ENCODE data around the gene PPP2R5C. TPM values are rescaled to one million over a fixed set of nuclear protein-coding genes. Genes with fewer than 3 reads are reported as not detected.

PPP2R5C gene
- total RNA-seq, 2 experiments from 2014 or later: 238 to 242 TPM

DNA sequence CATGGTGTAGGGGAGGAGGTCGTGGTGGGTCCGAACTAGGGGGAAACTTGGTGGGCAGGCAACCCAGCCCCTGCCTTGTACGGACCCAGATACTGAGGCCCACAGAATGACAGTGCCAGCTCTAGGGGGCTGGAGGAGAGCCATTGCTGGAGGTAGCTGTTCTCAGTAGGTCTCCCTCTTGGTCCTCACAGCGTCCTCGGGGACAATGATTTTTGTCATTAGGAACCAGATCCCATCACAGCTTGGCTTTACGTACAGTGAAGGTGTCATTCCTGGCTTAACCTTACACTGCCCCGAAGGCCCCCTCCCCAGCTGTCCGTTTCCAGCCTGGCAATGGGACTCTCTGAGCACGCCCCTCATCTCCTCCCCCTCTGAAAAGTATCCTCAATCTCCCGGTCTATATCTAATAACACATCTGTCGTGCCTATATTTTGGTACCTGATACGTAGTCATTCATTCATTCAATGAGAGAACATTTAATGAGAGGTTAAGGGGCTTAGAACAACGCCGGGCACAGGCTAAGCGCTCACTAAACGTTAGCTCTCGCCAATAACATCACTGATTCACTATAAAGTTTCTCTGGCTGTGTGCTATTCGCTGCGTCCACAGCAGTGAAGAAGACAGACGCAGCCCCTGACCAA lies 202.3 kb downstream of the PPP2R5C start:
- no peaks in the 10 kb centered on the region for H3K27me3 Mint-ChIP-seq
- H3K36me3 Mint-ChIP-seq (ENCODE audit: low read depth): peaks cover 13% of the 10 kb centered on the region
- peak overlapping the region; percentile 74 for H3K27ac Mint-ChIP-seq
- ATAC-seq: no peak
- ChIA-PET CTCF (interaction anchor here (1.2 to 2.5 kb wide), 5 partner anchors 13 to 353 kb away, joined by 3 to 16 read pairs (median 6); no protein-coding TSS in a partner anchor), POLR2A (interaction anchor here (1.0 kb wide), 1 partner anchor 201 kb away, joined by 4 read pairs; no protein-coding TSS in a partner anchor)
- TF ChIP-seq, protein P1, sequence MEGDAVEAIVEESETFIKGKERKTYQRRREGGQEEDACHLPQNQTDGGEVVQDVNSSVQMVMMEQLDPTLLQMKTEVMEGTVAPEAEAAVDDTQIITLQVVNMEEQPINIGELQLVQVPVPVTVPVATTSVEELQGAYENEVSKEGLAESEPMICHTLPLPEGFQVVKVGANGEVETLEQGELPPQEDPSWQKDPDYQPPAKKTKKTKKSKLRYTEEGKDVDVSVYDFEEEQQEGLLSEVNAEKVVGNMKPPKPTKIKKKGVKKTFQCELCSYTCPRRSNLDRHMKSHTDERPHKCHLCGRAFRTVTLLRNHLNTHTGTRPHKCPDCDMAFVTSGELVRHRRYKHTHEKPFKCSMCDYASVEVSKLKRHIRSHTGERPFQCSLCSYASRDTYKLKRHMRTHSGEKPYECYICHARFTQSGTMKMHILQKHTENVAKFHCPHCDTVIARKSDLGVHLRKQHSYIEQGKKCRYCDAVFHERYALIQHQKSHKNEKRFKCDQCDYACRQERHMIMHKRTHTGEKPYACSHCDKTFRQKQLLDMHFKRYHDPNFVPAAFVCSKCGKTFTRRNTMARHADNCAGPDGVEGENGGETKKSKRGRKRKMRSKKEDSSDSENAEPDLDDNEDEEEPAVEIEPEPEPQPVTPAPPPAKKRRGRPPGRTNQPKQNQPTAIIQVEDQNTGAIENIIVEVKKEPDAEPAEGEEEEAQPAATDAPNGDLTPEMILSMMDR (IDR thresholded peaks at IDR 0.05): no peak
- DNase-seq: no peak
- peak overlapping the region; percentile 68 for H3K4me3 Mint-ChIP-seq
- no peaks in the 10 kb centered on the region for H3K9me3 Mint-ChIP-seq
- peaks cover 28% of the 10 kb centered on the region for H3K4me1 Mint-ChIP-seq (ENCODE audit: low read depth)
- intact Hi-C loops (cut with micrococcal nuclease): loop anchor here (2.0 to 5.0 kb wide), 2 partner anchors 134 to 353 kb away; no protein-coding TSS in a partner anchor

DNA sequence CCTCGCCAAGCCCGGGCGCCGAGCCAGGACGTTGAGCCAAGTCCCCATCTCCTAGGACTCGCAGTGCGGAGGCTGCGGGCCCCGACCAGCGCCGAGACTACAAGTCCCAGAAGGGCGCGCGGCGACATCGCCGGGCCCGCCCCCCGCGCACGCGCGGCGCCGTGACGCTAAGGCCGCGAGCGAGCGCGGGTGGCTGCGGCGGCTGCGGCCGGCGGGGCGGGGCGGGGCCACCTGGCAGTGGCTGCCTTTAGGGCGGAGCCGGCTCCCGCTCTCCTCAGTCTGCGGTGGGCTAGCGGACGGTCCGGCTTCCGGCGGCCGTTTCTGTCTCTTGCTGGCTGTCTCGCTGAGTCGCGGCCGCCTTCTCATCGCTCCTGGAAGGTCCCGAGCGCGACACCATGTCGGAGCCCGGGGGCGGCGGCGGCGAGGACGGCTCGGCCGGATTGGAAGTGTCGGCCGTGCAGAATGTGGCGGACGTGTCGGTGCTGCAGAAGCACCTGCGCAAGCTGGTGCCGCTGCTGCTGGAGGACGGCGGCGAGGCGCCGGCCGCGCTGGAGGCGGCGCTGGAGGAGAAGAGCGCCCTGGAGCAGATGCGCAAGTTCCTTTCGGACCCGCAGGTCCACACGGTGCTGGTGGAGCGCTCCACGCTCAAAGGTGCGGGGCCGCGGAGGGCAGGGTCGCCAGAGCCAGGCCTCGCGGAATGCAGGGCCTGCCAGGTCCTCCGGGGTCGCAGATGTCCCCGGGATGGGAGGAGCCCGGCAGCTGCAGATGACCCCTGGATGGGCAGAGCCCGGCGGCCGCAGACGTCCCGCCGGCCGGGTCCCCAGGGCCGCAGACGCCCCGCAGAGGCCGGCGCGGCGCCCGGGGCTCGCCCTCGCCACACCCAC lies 203.0 kb downstream of the PPP2R5C start, which contains the start of gene DYNC1H1:
Gene DYNC1H1, plus strand, starts transcription at position 277 of the 884 bp plus-strand sequence. Its CDS starts 119 bp downstream, at position 396.
- ATAC-seq (peak; percentile 81), DNase-seq (peak; percentile 89)
- peak within 1 kb of the TSS; percentile 93 for H3K27ac Mint-ChIP-seq
- intact Hi-C loops (cut with micrococcal nuclease): loop anchor here (2.0 to 5.0 kb wide), 2 partner anchors 133 to 352 kb away; no protein-coding TSS in a partner anchor
- H3K36me3 Mint-ChIP-seq (ENCODE audit: low read depth): peaks cover 18% of the 10 kb centered on the region
- peaks cover 32% of the 10 kb centered on the region for H3K4me1 Mint-ChIP-seq (ENCODE audit: low read depth)
- H3K4me3 Mint-ChIP-seq: peak within 1 kb of the TSS; percentile 89
- TF ChIP-seq, protein P1 (IDR thresholded peaks at IDR 0.05): no peak
- ChIA-PET POLR2A (interaction anchor here (1.0 to 2.0 kb wide), 8 partner anchors 13 to 351 kb away, joined by 3 to 9 read pairs (median 4); no protein-coding TSS in a partner anchor), CTCF (interaction anchor here (0.7 to 2.0 kb wide), 4 partner anchors 132 to 353 kb away, joined by 4 to 8 read pairs (median 6); no protein-coding TSS in a partner anchor)
- H3K9me3 Mint-ChIP-seq: no peaks in the 10 kb centered on the region
- no peaks in the 10 kb centered on the region for H3K27me3 Mint-ChIP-seq

DNA sequence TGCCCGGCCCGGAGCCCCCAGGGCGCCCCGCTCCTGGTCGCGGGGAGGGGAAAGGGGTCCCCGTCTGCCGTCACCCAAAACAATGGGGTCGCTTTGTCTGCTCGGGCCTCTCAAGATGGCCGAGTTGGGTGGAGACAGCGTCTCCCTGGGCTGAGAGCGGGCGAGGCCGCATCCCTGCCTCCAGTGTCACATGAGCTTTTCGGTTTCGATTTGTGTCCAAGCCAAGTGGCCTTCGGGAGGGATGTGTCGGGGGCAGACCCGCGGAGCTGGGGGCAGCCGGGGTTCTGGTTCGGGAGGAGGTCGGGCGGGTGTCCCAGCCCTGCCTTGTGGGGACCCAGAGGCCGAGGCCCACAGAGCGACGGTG lies 203.7 kb downstream of the PPP2R5C start:
- ChIA-PET CTCF (interaction anchor here (0.7 to 1.0 kb wide), 3 partner anchors 9 to 258 kb away, joined by 3 to 4 read pairs (median 4); no protein-coding TSS in a partner anchor), POLR2A (interaction anchor here (1.0 to 2.0 kb wide), 7 partner anchors 14 to 350 kb away, joined by 3 to 9 read pairs (median 4); no protein-coding TSS in a partner anchor)
- Mint-ChIP-seq H3K36me3 (ENCODE audit: low read depth) (peaks cover 21% of the 10 kb centered on the region), H3K27ac (peak overlapping the region; percentile 87), H3K4me3 (peak overlapping the region; percentile 89), H3K9me3 (no peaks in the 10 kb centered on the region), H3K27me3 (no peaks in the 10 kb centered on the region), H3K4me1 (ENCODE audit: low read depth) (peaks cover 36% of the 10 kb centered on the region)
- ATAC-seq (peak; percentile 48), DNase-seq (peak; percentile 76)
- intact Hi-C loops (cut with micrococcal nuclease): loop anchor here (2.0 kb wide), 1 partner anchor 352 kb away; no protein-coding TSS in a partner anchor
- TF ChIP-seq, protein P1 (IDR thresholded peaks at IDR 0.05): no peak

DNA sequence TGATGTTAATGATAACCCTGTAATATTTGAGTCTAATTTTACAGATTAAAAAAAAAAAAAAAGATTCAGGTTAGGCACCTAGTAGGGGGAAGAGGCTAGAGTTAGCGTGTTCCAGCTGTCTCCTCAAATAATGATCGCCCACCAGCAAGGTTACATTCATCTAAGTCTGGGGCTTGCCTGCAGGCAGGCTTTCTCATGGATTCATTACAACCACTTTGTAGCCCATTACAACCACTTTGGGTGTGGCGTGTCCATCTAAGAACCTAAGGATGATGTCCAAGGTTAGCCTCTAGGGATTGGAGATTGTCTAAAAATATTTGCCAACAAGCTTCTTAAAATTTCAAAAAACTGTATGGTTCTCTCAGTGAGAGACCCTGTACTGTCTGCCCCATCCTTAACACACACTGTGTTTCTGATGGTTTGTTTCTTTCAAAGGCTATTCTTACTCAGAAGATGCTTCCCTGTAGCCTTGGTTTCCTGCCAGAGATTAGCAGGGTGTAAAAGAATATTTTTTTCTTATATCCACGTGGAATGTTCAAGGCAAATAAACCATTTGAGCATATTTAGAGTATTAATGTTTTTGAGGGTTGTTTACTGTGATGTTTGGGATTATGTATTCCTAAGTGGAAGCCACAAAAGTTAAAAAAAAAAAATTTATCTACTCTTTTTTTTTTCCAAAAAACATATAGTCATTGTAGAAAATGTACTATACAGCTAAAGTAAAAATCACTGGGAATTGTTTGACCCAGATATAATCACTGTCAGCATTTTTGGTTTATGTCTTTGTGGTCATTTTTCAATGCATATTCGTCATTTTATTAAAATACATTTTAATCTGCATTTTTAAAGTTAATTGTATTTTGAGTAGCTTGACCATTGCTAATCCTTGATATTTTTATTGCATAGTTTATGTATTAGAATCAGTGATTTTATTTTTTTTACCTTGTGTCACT lies 204.5 kb downstream of the PPP2R5C start:
- Mint-ChIP-seq H3K36me3 (ENCODE audit: low read depth) (peaks cover 24% of the 10 kb centered on the region), H3K27ac (peak overlapping the region; percentile 87), H3K4me3 (peak overlapping the region; percentile 89), H3K4me1 (ENCODE audit: low read depth) (peaks cover 37% of the 10 kb centered on the region), H3K9me3 (no peaks in the 10 kb centered on the region), H3K27me3 (no peaks in the 10 kb centered on the region)
- TF ChIP-seq, protein P1 (IDR thresholded peaks at IDR 0.05): no peak
- CTCF ChIA-PET: interaction anchor here (0.7 to 2.8 kb wide), 6 partner anchors 10 to 259 kb away, joined by 3 to 13 read pairs (median 4); no protein-coding TSS in a partner anchor
- ATAC-seq: no peak
- POLR2A ChIA-PET: interaction anchor here (0.6 to 2.0 kb wide), 10 partner anchors 15 to 349 kb away, joined by 3 to 9 read pairs (median 4); no protein-coding TSS in a partner anchor
- intact Hi-C loops (cut with micrococcal nuclease): loop anchor here (2.0 kb wide), 1 partner anchor 351 kb away; no protein-coding TSS in a partner anchor
- DNase-seq: no peak
